Gastroesophageal sphincter (tissue), 3 donors: ENCODE measurements around the gene CTIF.

Experiments used
- EP300 ChIP-seq: sonication (generic); formaldehyde crosslinking; IDR thresholded peaks from one replicate; pipeline ENCODE4 v1.6.1; 2017; ENCODE audit warnings: antibody characterized with exemption, mild to moderate bottlenecking
- POLR2A ChIP-seq, 2 donors: fragments of 450-650 bp; IDR thresholded peaks; one replicate each; pipeline ENCODE4 v1.6.1; 2017; ENCODE audit warnings: antibody characterized with exemption in 2 of 2, mild to moderate bottlenecking in 2 of 2, moderate library complexity in 1 of 2
- TF ChIP-seq, protein P1 (sequence below), 4 experiments: fragments of 200-600 bp in 2 of 4; fragments of 450-650 bp in 2 of 4; sonication (generic) in 1 of 4; IDR thresholded peaks; one replicate each; pipeline ENCODE4 v1.5.1; 2017 to 2019; ENCODE audit warnings: antibody characterized with exemption in 4 of 4, mild to moderate bottlenecking in 2 of 4, moderate library complexity in 2 of 4

DNA sequence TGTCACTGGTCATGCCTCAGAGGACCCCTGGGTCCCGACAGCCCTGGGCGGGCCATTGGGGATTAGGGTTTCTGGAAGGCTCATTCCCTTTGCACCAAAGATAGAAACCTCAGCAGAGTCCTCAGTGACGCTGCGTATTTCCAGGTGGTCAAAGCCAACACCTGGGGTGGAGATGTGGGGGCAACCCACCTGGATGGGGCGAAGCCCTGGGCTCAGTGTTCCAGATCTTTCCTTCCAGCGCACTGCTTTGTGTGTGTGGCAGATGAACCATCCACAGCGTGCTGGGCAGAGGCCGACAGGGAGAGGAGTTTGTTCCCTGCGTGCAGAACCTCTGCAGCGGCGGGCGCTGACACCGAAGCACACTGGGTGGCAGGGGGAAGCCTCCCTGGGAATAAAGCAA is 143.9 kb downstream of the CTIF start:
- TF ChIP-seq EP300 (no peak), POLR2A (IDR thresholded peaks at IDR 0.05) (no peak)
- TF ChIP-seq, protein P1, sequence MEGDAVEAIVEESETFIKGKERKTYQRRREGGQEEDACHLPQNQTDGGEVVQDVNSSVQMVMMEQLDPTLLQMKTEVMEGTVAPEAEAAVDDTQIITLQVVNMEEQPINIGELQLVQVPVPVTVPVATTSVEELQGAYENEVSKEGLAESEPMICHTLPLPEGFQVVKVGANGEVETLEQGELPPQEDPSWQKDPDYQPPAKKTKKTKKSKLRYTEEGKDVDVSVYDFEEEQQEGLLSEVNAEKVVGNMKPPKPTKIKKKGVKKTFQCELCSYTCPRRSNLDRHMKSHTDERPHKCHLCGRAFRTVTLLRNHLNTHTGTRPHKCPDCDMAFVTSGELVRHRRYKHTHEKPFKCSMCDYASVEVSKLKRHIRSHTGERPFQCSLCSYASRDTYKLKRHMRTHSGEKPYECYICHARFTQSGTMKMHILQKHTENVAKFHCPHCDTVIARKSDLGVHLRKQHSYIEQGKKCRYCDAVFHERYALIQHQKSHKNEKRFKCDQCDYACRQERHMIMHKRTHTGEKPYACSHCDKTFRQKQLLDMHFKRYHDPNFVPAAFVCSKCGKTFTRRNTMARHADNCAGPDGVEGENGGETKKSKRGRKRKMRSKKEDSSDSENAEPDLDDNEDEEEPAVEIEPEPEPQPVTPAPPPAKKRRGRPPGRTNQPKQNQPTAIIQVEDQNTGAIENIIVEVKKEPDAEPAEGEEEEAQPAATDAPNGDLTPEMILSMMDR (IDR thresholded peaks at IDR 0.05) = no peak
